Measurements from ENCODE around the gene LGALS9C. TPM values are rescaled to one million over a fixed set of nuclear protein-coding genes. Genes with fewer than 3 reads are reported as not detected.
"Not testable (repeated sequence)": the region's sequence is repeated elsewhere in the genome, so short reads cannot be mapped to it uniquely, and the experiment has no call there.

The LGALS9C gene
- polyA plus RNA-seq, 3 donors from 2014 or later: 15.0 to 23.7 (median 17.0) TPM

DNA sequence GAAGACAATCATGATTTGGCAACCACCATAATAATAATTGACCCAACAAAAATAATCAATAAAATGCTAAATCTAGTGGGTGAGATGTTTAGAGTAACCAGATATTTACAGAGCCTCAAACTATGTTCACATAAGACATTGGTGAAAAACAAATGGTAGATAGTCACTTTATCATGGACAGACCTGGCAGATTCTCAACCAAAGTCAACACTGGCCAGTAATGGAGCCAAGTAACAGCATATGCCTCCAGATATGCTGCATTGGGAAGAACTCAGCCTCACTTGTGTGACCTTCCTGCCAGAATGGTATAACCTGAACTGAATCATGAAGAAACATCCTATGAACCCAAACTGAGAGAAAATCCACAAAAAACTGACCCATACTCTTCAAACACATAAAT lies 53.8 kb downstream of the LGALS9C start:
- not testable (repeated sequence) for H3K4me3 Mint-ChIP-seq; H3K27ac Mint-ChIP-seq; H3K27me3 Mint-ChIP-seq (ENCODE audit: low read depth in 3 of 3); H3K36me3 Mint-ChIP-seq; DNase-seq; H3K9me3 Mint-ChIP-seq; H3K4me1 Mint-ChIP-seq

DNA sequence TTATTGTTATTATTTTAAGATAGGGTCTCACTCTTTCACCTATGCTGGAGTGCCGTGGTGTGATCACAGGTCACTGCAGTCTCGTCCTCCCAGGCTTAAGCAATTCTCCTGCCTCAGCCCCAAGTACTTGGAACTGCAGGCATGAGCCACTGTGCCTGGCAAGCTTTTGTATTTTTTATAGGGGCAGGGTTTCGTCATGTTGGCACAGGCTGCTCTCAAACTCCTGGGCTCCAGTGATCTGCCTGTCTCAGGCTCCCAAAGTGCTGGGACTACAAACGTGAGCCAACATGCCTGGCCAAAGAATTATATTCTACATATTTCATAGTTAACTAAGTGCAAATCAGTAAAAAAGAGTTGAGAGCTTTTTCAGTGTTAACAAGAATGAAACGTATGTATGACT lies 65.6 kb downstream of the LGALS9C start:
- H3K27me3 Mint-ChIP-seq (ENCODE audit: low read depth in 3 of 3); H3K9me3 Mint-ChIP-seq; H3K27ac Mint-ChIP-seq; H3K4me3 Mint-ChIP-seq; H3K36me3 Mint-ChIP-seq; H3K4me1 Mint-ChIP-seq; DNase-seq: not testable (repeated sequence)

DNA sequence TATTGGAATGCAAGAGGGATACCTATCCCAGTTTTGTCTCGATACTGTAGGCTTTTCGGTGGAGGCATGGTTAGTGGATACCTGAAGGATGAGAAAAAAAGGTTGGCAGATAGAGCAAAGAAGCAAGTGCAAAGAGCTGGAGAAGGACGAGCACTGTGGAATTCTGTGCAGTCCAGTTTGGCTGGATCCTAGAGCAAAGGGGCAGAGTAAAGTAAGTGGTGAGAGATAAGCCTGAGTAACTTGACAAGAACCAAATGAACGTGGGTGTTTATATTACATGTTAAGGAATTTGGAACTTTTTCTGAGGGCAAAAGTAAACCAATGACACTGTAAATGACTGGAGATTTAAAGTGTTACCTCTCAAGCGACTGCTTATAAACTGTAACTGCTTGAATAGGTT lies 66.3 kb downstream of the LGALS9C start:
- not testable (repeated sequence) for H3K27ac Mint-ChIP-seq; H3K36me3 Mint-ChIP-seq; H3K27me3 Mint-ChIP-seq (ENCODE audit: low read depth in 3 of 3); DNase-seq; H3K4me3 Mint-ChIP-seq; H3K4me1 Mint-ChIP-seq; H3K9me3 Mint-ChIP-seq

Other genes with a start within 250 kb of the LGALS9C start
- 100 to 1,000 TPM in 1 of 3 donors, 10 to 100 TPM in 2; 77.7 to 164 (median 83.7) TPM for gene FLII, start 218.1 kb upstream of the LGALS9C start, polyA plus RNA-seq
- gene MIEF2, start 216.1 kb upstream of the LGALS9C start, polyA plus RNA-seq: 10 to 100 TPM; 14.9 to 20.1 (median 17.4) TPM
- gene TOP3A, start 161.8 kb upstream of the LGALS9C start, polyA plus RNA-seq: 10 to 100 TPM in 2 of 3 donors, 1 to 10 TPM in 1; 4.8 to 32.7 (median 15.2) TPM
- 1 to 10 TPM in 2 of 3 donors, under 1 TPM in 1; 0.02 to 3.6 (median 1.5) TPM for gene SMCR8, start 161.5 kb upstream of the LGALS9C start, polyA plus RNA-seq
- gene SHMT1, start 113.2 kb upstream of the LGALS9C start, polyA plus RNA-seq: 10 to 100 TPM; 16.0 to 38.8 (median 29.1) TPM
- gene EVPLL, start 99.0 kb upstream of the LGALS9C start, polyA plus RNA-seq: not detected
- gene TBC1D28, start 167.6 kb downstream of the LGALS9C start, polyA plus RNA-seq: not detected
- gene FOXO3B, start 205.5 kb downstream of the LGALS9C start, polyA plus RNA-seq: 1 to 10 TPM in 1 of 3 donors, not detected in 2; 4.3 TPM